Endodermal cell (in vitro differentiated cells): ENCODE results near the gene AGTRAP. TPM values are rescaled to one million over a fixed set of nuclear protein-coding genes. Genes with fewer than 3 reads are reported as not detected.

ENCODE experiments used
- DNase-seq: peaks from one replicate; pipeline ENCODE4 v3.0.0-alpha.2; 2017
- H3K27ac ChIP-seq: 2 replicates; pipeline ENCODE4 v1.5.1; 2013; ENCODE audit warnings: mild to moderate bottlenecking, low read depth, low read length, moderate library complexity
- H3K27me3 ChIP-seq: 2 replicates; pipeline ENCODE4 v1.6.1; 2013; ENCODE audit warnings: mild to moderate bottlenecking, low read length, moderate library complexity; ENCODE audit not compliant: insufficient read depth, control insufficient read depth, poor library complexity, severe bottlenecking
- H3K36me3 ChIP-seq: 2 replicates; pipeline ENCODE4 v1.7.0; 2013; ENCODE audit warnings: mild to moderate bottlenecking, low read length, moderate library complexity; ENCODE audit not compliant: control insufficient read depth, insufficient read depth
- H3K4me1 ChIP-seq: one replicate; pipeline ENCODE4 v1.7.0; 2013; ENCODE audit warnings: low read length; ENCODE audit not compliant: control insufficient read depth, insufficient read depth
- H3K4me3 ChIP-seq: 2 replicates; pipeline ENCODE4 v1.5.1; 2013; ENCODE audit warnings: mild to moderate bottlenecking, low read length, moderate library complexity
- H3K9ac ChIP-seq: 2 replicates; pipeline ENCODE4 v1.6.1; 2013; ENCODE audit warnings: mild to moderate bottlenecking, low read length, moderate library complexity; ENCODE audit not compliant: poor library complexity, severe bottlenecking; ENCODE audit errors: extremely low read depth
- H3K9me3 ChIP-seq: 2 replicates; pipeline ENCODE4 v1.6.1; 2013; ENCODE audit warnings: mild to moderate bottlenecking, low read length, moderate library complexity; ENCODE audit not compliant: control insufficient read depth
- H3K27ac Mint-ChIP-seq: 2 replicates; pipeline ENCODE4 v1.8.0; 2020; ENCODE audit warnings: mixed read lengths
- H3K27me3 Mint-ChIP-seq: 2 replicates; pipeline ENCODE4 v1.8.0; 2021; ENCODE audit warnings: mild to moderate bottlenecking, mixed read lengths; ENCODE audit not compliant: insufficient read depth
- H3K36me3 Mint-ChIP-seq: 2 replicates; pipeline ENCODE4 v1.8.0; 2020; ENCODE audit warnings: low read depth, mixed read lengths
- H3K4me1 Mint-ChIP-seq: 2 replicates; pipeline ENCODE4 v1.8.0; 2020; ENCODE audit warnings: mixed read lengths
- H3K4me3 Mint-ChIP-seq: 2 replicates; pipeline ENCODE4 v1.8.0; 2020; ENCODE audit warnings: mild to moderate bottlenecking, moderate library complexity, mixed read lengths
- H3K9me3 Mint-ChIP-seq: 2 replicates; pipeline ENCODE4 v1.8.0; 2020; ENCODE audit warnings: mild to moderate bottlenecking, mixed read lengths
- WGBS, 2 experiments: methylation state at CpG; one replicate each; pipeline versions ENCODE4 v1.1.5 to v1.1.7; 2013; ENCODE audit warnings: missing lambda C conversion rate in 2 of 2, mixed read lengths in 1 of 2; ENCODE audit not compliant: insufficient coverage in 1 of 2, insufficient read length in 1 of 2; 5-methylcytosine and 5-hydroxymethylcytosine counted together
- total RNA-seq, 2 donors: library from RNA; stranded (reverse); fragmentation: NEBNext Ultra II Directional in 1 of 2; extraction: Animal tissue kit (Norgen Biotek cat#: 25700) in 1 of 2; gene quantifications; 2 replicates in 1 of 2; 3 replicates in 1 of 2; pipeline ENCODE4 v1.2.1, GENCODE V29; 2021
- TF ChIP-seq, protein P1 (sequence below): fragments of 200-600 bp; sonication (generic); conservative IDR thresholded peaks from 2 replicates; pipeline ENCODE4 v1.5.0; 2021; ENCODE audit warnings: antibody characterized with exemption, mild to moderate bottlenecking

The AGTRAP gene
- total RNA-seq, 2 donors from 2014 or later, result 71.3 to 81.2 TPM

DNA sequence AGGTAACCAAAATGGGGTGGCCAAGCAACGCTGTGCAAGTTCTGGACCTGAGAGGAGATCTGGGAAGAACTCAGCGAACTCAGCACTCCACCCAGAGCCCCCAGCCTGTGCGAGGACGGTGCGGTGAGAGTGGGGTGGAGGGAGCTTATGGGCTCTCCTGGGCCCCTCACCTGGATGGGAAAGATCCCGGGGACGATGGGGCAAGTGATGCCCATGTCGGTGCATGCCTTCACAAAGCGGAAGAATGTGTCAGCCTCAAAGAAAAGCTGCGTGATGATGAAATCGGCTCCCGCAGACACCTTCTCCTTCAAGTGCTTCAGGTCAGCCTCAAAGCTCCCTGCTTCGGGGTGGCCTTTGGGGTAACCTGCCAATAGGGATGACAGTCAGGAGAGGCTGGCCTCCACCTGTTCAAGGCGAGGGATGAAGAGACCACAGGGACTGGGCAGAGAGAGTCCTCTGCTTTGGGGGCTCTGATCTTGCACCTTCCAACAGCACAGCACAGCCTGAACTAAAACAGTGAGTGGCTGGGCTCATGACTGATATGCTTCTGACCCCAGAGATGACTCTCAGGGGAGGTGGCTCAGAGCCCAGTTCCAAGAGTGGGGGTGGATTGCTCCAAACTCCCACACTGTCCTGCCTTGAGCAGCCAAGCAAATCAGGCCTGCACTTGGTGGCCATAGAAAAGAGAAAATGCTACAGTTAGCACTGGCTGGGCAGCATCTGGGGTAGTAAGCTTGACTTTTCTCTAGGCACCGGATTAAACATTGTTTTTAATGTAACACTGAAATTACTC, 60.3 kb downstream of the AGTRAP start:
- H3K27ac ChIP-seq, result no peak overlapping the region
- DNase-seq, result no peak
- no peaks in the 10 kb centered on the region for H3K27me3 ChIP-seq
- TF ChIP-seq, protein P1, sequence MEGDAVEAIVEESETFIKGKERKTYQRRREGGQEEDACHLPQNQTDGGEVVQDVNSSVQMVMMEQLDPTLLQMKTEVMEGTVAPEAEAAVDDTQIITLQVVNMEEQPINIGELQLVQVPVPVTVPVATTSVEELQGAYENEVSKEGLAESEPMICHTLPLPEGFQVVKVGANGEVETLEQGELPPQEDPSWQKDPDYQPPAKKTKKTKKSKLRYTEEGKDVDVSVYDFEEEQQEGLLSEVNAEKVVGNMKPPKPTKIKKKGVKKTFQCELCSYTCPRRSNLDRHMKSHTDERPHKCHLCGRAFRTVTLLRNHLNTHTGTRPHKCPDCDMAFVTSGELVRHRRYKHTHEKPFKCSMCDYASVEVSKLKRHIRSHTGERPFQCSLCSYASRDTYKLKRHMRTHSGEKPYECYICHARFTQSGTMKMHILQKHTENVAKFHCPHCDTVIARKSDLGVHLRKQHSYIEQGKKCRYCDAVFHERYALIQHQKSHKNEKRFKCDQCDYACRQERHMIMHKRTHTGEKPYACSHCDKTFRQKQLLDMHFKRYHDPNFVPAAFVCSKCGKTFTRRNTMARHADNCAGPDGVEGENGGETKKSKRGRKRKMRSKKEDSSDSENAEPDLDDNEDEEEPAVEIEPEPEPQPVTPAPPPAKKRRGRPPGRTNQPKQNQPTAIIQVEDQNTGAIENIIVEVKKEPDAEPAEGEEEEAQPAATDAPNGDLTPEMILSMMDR, result no peak
- H3K27me3 Mint-ChIP-seq, result no peaks in the 10 kb centered on the region
- peaks cover 11% of the 10 kb centered on the region for H3K4me1 Mint-ChIP-seq
- H3K36me3 Mint-ChIP-seq, result peaks cover 50% of the 10 kb centered on the region
- H3K4me3 ChIP-seq, result no peak overlapping the region
- no peaks in the 10 kb centered on the region for H3K9me3 ChIP-seq
- H3K4me1 ChIP-seq, result peaks cover 12% of the 10 kb centered on the region
- H3K4me3 Mint-ChIP-seq, result no peak overlapping the region
- H3K36me3 ChIP-seq, result peaks cover 37% of the 10 kb centered on the region
- WGBS, 2 experiments, result 97% methylated on average over 11 to 15 of the region's 15 CpGs
- no peaks in the 10 kb centered on the region for H3K9me3 Mint-ChIP-seq
- H3K9ac ChIP-seq, result no peak overlapping the region
- no peak overlapping the region for H3K27ac Mint-ChIP-seq

DNA sequence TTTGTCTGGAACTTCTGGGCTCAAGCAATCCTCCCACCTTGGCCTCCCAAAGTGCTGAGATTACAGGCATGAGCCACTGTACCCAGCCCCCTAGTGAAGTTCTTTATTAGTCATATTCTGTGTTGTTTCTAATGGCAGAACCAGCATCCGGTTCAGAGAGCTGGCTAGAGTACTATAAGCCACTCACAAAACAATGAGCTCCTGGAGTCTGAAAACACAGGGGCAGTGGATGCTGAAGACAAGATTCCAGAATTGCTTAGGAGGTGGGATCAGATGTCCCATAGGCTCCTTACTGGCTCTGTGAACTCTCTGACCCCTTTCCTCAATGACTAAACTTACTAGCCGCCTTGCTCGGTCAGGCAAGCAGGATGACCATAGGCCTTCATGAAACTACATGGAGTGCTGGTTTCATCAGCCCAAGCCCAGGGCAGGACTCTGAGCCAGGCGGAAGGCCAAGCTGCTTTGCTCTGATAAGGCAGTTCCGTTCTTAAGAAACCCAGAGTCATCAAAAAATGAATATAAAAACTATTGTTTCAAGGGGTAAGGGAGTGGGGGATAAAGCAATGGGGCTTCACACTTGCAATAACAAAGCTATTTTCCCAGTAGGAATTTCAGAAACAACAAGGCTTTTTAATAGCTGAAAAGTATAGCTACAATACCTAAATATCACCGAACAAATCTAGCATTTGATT, 61.7 kb downstream of the AGTRAP start:
- Histone ChIP-seq H3K9me3 (no peaks in the 10 kb centered on the region), H3K4me3 (no peak overlapping the region), H3K4me1 (peaks cover 4% of the 10 kb centered on the region), H3K36me3 (peaks cover 35% of the 10 kb centered on the region), H3K27ac (no peak overlapping the region), H3K27me3 (no peaks in the 10 kb centered on the region), H3K9ac (no peak overlapping the region)
- DNase-seq, result no peak
- Mint-ChIP-seq H3K4me3 (no peak overlapping the region), H3K4me1 (peaks cover 9% of the 10 kb centered on the region), H3K27me3 (no peaks in the 10 kb centered on the region), H3K36me3 (peaks cover 39% of the 10 kb centered on the region), H3K27ac (no peak overlapping the region), H3K9me3 (no peaks in the 10 kb centered on the region)
- TF ChIP-seq, protein P1, result no peak
- 95% methylated on average over 3 to 6 of the region's 6 CpGs for WGBS, 2 experiments

DNA sequence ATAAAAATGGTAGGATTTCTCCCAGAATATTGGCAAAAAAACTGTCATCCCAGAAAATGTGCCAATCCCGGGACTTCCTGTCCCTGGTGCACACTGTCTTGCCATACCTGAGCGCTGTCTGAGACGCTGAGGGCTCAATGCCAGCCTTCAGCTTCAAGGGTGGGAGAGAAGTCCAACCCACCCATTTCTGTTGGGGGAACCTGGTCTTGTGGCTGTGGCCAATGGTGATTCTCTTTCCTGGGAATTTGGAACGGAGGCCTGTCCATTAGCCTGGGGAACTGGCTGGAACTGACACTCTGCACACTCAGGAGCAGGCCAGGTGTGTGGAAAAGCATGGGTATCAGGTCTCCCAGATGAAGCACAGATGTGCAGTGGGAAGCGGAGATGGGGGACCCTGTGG, 63.2 kb downstream of the AGTRAP start:
- Histone ChIP-seq H3K27ac (no peak overlapping the region), H3K27me3 (no peaks in the 10 kb centered on the region), H3K4me3 (no peak overlapping the region), H3K4me1 (peaks cover 10% of the 10 kb centered on the region), H3K36me3 (peaks cover 34% of the 10 kb centered on the region), H3K9me3 (no peaks in the 10 kb centered on the region), H3K9ac (no peak overlapping the region)
- Mint-ChIP-seq H3K36me3 (peaks cover 37% of the 10 kb centered on the region), H3K27me3 (no peaks in the 10 kb centered on the region), H3K4me3 (no peak overlapping the region), H3K9me3 (no peaks in the 10 kb centered on the region), H3K27ac (peak overlapping the region; percentile 30), H3K4me1 (peaks cover 19% of the 10 kb centered on the region)
- 97 to 100% methylated on average over 2 to 5 of the region's 5 CpGs for WGBS, 2 experiments
- DNase-seq, result no peak
- TF ChIP-seq, protein P1, result no peak
